Suppressor macrophage treated with lipopolysaccharide for 4 hours (primary cell): Measurements from ENCODE around the gene DNAH6.
A peak's percentile ranks its signal among the peaks of the same experiment; 100 is the strongest.
"Not testable (repeated sequence)": the region's sequence is repeated elsewhere in the genome, so short reads cannot be mapped to it uniquely, and the experiment has no call there.

Source experiments
- DNase-seq: peaks from one replicate; pipeline ENCODE4 v3.0.0-alpha.2; 2020

Gene DNAH6

DNA sequence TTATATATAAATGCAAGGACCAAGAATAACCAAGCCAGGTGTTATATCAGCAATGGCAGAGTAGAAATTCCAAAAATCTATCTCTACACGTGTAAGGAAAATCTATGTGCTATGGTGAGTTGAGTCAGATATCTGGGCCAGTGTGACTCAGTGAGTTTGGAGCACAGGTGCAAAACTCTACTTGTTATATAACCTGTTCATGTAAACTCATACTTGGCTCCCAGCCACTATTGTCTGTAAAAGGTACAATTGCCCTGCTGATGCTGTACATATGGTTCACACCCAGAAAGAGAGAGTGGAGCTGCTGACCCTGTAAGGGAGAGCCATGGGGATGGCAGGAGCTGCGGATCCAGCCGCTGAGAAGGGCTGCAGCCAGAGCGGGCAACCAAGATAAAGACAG, 252.5 kb downstream of the DNAH6 start:
- no peak for DNase-seq

DNA sequence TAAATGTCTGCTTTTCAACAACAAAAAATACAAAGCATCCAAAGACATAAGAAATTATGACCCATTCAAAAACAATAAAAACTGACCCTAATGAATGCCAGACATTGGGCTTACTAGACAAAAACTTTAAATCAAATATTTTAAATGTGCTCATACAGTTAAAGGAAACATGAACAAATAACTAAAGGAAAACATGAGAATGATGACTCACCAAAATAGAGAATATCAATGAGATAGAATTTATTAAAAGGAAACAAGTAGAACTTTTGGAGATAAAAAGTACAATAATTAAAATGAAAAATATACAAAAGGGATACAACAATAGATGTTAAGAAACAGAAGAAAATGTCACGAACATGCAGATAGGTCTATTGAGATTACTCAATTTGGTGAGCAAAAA, 254.0 kb downstream of the DNAH6 start:
- DNase-seq = no peak

DNA sequence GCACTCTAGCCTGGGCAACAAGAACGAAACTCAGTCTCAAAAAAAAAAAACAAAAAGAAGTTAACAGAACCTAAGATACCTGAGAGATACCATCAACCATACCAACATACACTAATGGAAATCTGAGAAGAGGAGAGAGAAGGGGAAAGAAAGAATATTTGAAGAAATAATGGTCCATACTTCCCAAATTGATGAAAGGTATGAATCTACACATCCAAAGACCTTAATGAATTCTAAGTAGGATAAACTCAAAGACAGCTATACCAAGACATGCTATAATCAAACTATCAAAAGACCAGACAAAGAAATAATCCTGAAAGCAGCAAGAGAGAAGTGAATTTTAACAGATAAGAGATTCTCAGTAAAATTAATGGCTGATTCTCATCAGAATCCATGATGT, 255.0 kb downstream of the DNAH6 start:
- DNase-seq = no peak

DNA sequence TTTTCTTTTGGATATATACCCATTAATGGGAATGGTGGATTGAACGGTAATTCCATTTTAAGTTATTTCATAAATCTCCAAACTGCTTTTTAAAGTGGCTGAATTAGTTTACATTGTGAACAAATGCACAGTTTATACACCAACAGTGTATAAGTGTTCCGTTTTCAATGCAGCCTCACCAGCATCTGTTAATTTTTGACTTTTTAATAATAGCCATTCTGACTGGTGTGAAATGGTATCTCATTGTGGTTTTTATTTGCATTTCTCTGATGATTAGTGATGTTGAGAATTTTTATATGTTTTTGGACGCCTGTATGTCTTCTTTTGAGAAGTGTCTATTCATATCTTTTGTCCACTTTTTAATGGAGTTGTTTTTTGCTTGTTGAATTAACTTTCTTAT, 257.3 kb downstream of the DNAH6 start:
- DNase-seq = not testable (repeated sequence)

DNA sequence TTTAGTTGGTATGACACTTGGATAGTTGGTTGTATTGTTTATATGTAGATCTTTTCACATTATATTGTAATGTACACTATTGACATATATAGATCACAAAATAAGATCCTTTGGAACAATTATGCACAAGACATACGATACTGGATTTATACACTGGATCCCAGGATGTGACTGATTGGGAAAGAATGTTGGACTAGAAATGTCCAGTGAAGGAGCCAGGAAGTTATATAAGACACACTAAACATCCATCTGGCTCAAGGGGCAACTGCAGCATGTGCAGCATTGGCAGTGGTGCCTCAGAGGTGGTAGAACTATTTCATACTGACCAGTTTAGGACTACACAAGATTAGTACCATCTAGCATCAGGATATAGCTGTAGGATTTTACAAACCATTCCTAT, 259.7 kb downstream of the DNAH6 start:
- no peak for DNase-seq

DNA sequence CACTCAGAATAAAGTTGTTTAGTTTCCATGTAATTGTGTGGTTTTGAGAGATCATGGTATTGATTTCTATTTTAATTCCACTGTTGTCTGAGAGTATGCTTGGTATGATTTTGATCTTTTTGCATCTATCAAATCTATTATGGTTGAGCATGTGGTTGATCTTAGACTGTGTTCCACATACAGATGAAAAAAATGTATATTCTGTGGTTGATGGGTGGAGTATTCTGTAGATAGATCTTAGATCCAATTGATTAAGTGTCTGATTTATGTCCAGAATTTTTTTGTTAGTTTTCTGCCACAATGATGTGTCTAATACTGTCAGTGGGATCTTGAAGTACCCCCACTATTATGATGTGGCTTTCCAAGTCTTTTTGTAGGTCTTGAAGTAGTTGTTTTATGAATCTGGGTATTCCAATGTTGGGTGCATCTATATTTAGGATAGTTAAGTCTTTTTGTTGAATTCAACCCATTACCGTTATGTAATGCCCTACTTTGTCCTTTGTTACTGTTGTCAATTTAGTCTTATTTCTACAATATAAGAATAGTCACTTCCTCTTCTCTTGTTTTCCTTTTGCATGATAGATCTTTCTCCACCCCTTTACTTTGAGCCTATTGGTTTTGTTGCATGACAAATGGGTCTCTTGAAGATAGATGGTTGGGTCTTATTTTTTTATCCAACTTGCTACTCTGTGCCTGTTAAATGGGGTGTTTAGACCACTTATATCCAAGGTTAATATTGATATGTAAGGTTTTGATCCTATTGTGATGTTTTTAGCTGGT, 262.8 kb downstream of the DNAH6 start:
- no peak for DNase-seq

- DNase-seq = no peak
These were observed 263.5 kb downstream of the DNAH6 start for GRCh38 chr2:84779781-84780180.

GRCh38 chr2:84781942-84782716, 265.8 kb downstream of the DNAH6 start:
- DNase-seq = peak; percentile 2

GRCh38 chr2:84782717-84783442, 266.6 kb downstream of the DNAH6 start:
- DNase-seq = no peak

DNA sequence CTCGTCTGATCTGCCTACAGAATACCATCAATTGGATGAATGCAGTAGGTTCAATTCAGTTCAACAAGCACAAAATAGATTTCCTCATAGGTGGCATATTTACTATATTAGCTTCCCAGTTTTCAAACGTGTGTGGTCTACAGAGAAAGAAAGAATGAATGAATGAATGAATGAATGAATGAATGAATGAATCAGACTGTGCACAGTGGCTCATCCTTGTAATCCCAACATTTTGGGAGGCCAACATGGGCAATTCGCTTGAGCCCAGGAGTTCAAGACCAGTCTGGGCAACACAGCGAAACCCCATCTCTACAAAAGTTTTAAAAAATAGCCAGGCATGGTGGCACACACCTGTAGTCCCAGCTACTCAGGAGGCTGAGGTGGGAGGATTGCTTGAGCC, 269.7 kb downstream of the DNAH6 start:
- no peak for DNase-seq

- no peak for DNase-seq
These were observed 270.3 kb downstream of the DNAH6 start for GRCh38 chr2:84786601-84787000.

DNA sequence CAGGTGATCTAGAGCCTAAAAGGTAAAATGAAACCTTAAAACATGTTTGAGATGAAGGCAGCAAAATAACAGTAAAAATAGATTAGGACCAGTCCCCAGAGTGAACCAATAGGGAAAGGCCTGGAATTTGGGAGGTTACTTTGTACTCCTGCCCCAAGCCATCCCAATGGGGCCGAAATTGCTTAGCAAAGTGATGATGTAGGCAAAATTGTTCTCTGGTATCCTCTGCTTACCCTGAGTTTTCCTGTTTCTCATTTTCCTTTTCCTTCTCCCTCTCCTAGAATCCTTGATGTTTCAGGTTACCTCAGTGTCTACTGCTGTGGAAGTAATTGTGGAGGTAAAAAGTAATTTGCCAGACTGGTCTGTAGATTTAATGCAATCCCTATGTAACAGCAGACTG, 271.7 kb downstream of the DNAH6 start:
- no peak for DNase-seq

DNA sequence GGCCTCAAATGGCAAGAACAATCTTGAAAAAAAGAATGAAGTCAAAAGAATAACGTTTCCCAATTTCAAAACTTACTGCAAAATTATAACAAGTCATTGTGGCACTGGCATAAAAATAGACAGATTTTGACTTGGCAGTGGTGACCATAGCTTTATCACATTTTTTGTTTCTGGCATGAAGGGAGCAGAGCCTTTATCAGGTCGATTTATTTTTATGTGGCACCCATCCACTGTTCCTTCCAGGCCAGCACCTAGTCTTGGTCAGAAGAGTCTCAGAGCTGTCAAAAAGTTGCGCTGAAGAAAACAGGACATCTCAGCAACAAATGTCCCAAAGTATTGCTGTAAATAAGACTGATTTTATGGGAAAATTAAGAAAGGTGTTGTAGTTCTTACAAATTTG, 272.2 kb downstream of the DNAH6 start:
- no peak for DNase-seq

- no peak for DNase-seq
These were observed 276.7 kb downstream of the DNAH6 start for GRCh38 chr2:84792856-84793522.

- no peak for DNase-seq
These were observed 277.3 kb downstream of the DNAH6 start for GRCh38 chr2:84793641-84794040.

DNA sequence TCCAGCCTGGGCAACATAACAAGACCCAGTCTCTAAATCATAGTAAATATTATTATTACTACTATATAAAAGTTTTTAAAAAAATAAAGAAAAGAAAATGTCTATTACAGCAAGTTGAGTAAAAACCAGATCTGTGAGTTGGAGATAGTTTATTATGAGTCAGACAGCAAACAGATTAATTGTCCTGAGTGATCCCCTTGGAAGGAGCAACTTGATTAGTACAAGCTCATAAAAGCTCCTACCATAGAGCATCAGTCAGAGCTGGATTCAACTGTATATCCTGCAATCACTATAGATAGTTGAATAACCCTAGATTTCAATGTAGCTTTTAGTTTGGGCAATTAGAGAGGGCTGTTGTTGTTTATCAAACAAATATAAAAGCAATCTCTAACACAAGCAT, 280.5 kb downstream of the DNAH6 start:
- no peak for DNase-seq

DNA sequence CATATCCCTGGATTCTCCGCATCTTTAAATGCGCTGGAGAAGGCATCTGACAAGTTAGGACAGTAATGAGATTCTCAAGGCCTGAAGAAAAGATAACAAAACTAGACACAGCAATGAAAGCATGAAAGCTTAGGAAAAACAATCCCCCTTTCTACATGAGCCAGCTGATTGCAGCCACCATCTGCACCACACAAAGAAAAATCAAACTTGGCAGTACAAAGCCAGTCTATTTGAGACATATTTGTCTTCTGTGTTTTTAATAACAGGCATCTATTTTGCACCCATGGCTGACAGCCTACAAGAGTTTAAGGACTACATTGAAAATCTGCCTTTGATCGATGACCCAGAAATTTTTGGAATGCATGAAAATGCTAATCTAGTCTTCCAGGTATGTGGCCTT, 281.0 kb downstream of the DNAH6 start:
- DNase-seq = no peak

- no peak for DNase-seq
These were observed 283.5 kb downstream of the DNAH6 start for GRCh38 chr2:84799772-84800171.

DNA sequence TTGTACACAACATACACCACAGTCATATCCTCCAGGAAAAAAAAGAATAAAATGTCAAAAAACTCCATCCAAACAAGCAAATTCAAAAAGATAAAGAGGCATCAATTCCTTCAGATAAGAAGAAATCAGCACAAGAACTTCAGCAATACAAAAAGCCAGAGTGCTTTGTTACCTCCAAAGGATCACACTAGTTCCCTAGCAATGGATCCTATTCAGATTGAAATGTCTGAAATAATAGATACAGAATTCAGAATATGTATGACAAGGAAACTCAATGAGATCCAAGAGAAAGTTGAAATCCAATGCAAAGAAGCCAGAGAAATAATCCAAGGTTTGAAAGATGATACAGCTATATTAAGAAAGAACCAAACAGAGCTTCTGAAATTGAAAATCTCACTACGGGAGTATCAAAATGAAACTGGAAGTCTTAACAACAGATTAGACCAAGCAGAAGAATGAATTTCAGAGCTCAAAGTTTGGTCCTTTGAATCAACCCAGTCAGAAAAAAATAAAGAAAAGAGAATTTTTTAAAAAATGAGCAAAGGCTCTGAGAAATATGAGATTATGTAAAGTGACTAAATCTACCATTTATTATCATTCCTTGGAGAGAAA, 284.0 kb downstream of the DNAH6 start:
- DNase-seq = no peak

DNA sequence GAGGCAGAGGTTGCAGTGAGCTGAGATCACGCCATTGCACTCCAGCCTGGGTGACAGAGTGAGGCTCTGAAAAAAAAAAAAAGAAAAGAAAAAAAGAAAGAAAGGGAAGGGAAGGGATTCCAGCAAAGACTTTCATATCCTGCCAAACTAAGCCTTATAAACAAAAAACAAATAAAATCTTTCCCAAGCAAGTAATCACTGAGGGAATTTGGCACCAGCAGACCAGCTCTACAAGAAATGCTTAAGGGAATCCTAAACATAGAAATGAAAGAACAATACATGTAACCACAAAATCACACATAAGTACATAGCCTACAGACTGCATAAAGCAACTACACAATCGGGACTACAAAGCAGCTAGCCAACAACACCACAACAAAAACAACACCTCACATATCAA, 285.5 kb downstream of the DNAH6 start:
- no peak for DNase-seq

DNA sequence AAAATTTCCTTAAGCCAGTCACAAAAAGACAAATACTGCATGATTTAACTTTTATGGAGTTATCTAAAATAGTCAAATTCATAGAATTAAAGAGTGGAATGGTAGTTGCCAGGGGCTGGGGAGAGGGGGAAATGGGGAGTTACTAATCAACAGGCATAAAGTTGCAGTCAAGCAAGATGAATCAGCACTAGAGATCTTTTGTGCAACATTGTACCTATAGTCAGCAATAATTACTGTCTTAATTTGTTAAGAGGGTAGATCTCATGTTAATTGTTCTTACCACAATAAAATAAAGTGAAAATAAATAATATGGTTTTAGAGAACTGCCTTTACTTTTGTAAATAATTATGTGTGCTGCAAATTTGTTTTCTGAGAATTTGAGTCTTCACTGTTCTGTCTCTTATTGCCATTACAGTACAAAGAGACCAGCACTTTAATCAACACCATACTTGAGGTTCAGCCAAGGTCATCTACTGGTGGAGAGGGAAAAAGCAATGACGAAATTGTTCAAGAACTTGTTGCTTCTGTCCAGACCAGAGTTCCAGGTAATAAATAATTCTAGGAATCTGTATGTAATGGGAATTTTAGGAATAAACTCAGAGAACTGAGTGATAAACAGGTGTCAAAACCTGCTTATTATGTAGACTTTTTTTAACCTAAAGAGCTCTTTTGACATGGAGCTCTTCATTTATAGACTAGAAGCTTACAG, 289.1 kb downstream of the DNAH6 start:
- no peak for DNase-seq

GRCh38 chr2:84807063-84807485, 290.8 kb downstream of the DNAH6 start:
- peak; percentile 42 for DNase-seq
